GM21360 (cell line): ENCODE results near the gene FAIM2.

Experiments used
- ATAC-seq: cut with Tn5 transposase; IDR thresholded peaks from one replicate; pipeline ENCODE4 v1.9.1; 2021; ENCODE audit warnings: mild to moderate bottlenecking, moderate library complexity; ENCODE audit not compliant: unreplicated experiment

The FAIM2 gene

GRCh38 chr12:49827401-49828099 is 76.2 kb downstream of the FAIM2 start:
- no peak for ATAC-seq

GRCh38 chr12:49827051-49827400 is 76.7 kb downstream of the FAIM2 start:
- ATAC-seq = no peak

GRCh38 chr12:49825971-49826421 is 77.7 kb downstream of the FAIM2 start:
- ATAC-seq = no peak

- no peak for ATAC-seq
Observed at GRCh38 chr12:49825360-49825970, 78.2 kb downstream of the FAIM2 start.

- ATAC-seq = no peak
Observed at GRCh38 chr12:49824895-49825294, 78.8 kb downstream of the FAIM2 start.

GRCh38 chr12:49824416-49824815 is 79.3 kb downstream of the FAIM2 start:
- no peak for ATAC-seq

GRCh38 chr12:49823951-49824350 is 79.7 kb downstream of the FAIM2 start:
- no peak for ATAC-seq

GRCh38 chr12:49823350-49823749 is 80.3 kb downstream of the FAIM2 start:
- no peak for ATAC-seq

- no peak for ATAC-seq
Observed at GRCh38 chr12:49821373-49822287, 82.1 kb downstream of the FAIM2 start.

GRCh38 chr12:49819786-49820185 is 83.9 kb downstream of the FAIM2 start:
- no peak for ATAC-seq

GRCh38 chr12:49818241-49818895 is 85.3 kb downstream of the FAIM2 start:
- ATAC-seq = no peak
